Measurements from ENCODE around the gene TPGS1.

TPGS1 gene

DNA sequence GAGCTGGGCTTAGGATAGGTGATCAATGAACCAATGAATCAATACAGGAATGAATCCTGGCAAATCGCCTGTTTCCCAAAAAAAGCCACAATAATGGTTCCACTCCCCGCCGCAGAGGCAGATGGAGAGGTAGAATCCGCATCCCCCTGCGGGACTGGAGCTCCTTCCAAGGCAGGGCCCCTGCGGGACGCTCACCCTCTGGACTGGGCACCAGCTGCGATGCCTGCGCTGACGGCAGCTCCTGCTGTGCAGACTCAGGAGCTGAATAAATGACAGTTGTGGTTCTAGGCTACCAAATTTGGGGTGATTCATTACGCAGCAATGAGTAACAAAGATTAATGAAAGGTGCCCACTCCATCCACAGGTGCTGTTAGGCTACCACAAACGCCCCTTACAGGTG is 15.4 kb downstream of the TPGS1 start:
- DNase-seq: no peak

DNA sequence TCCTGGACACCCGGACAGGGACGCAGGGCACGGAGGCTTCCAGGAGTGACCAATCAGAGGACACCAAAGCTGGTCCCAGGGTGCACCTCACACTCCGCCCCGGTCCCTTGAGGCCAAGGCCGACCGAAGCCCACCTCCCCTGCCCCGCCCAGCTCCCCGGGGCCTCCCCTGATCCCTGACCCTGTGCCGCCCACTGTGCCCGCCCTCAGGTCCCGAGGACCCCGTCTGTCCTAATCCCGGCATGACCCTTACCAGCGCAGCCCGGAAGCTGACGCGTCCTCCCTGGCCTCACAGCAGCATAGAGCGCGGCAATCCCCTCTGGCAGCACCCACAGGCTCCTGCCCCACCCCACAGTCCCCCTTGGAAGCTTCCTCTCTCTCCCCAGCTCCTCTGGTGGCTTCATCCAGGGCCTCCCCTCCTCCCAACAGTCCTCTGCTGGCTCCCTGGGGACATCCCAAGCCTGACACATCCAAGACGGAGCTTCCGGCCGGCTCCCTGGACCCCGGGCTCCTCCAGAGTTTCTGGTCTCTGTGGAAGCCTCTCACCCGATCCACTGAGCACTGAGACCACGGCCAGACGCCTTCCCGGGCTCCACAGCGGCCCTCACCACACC is 16.9 kb downstream of the TPGS1 start:
- no peak for DNase-seq

DNA sequence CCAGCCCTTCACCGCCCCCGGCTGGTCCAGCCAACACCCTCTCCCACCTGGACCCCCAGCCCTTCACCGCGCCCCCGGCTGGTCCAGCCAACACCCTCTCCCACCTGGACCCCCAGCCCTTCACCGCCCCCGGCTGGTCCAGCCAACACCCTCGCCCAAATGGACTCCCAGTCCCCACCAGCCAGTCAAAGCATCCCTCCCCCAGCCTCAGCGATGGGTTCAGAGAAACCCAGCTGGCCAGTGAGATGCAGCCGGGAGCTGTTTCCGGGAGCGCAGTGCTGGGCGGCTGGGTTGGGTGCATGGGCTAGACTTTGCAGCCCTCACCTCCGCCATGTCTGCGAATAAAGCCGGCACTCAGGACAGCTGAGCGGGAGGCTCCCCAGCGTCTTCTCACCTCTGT is 17.7 kb downstream of the TPGS1 start:
- DNase-seq: no peak

DNA sequence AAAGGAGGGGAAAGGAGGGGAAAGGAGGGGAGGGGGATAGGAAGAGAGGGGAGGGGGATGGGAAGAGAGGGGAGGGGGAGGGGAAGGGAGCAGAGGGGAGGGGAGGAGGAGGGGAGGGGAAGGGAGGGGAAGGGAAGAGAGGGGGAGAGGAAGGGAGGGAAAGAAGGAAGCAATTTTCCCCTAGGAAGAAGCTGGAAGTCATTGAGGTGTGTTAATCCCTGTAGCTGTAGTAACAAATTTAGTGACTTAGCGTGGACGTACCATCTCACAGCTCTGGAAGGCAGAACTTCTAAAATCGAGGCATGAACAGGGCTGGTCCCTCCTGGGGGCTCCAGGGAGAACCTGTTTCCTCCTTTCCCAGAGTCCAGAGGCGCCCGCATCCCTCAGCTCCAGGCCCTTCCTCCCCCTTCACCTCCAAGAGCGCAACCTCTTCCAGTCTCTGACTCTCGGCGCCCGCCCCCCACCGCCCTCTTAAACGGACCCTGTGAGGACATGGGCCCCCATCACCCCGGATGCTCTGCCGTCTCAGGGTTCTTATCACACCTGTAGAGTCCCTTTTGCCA is 18.6 kb downstream of the TPGS1 start:
- no peak for DNase-seq

DNA sequence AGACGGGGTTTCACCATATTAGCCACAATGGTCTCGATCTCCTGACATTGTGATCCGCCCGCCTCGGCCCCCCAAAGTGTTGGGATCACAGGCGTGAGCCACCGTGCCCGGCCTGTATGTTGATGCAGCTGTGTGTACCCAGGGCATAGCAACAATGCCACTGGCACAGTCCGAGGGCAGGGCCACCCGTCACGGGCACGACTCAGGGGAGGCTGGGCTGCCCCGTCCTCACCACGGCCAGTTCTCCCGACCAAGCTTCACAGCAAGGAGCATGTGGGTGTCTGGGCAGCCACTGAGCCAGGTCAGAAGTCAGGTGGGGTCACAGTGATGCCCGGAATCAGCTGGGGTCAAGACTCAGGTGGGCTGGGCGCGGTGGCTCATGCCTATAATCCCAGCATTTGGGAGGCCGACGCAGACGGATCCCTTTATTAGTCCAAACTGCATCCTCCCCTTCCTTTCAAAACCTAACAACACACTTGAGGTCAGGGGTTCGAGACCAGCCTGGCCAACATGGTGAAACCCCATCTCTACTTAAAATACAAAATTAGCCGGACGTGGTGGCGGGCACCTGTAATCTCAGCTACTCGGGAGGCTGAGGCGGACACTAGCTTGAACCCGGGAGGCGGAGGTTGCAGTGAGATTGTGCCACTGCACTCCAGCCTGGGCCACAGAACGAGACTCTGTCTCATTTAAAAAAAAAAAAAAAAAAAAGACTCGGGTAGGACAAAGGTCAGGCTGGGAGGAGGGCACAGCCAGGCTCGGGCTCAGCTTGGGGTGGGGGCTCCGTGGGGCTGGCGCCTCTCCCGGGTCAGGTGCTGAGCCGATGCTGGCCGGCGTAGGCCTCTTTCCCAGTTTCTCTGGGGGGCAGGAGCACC is 23.1 kb downstream of the TPGS1 start:
- DNase-seq: no peak

DNA sequence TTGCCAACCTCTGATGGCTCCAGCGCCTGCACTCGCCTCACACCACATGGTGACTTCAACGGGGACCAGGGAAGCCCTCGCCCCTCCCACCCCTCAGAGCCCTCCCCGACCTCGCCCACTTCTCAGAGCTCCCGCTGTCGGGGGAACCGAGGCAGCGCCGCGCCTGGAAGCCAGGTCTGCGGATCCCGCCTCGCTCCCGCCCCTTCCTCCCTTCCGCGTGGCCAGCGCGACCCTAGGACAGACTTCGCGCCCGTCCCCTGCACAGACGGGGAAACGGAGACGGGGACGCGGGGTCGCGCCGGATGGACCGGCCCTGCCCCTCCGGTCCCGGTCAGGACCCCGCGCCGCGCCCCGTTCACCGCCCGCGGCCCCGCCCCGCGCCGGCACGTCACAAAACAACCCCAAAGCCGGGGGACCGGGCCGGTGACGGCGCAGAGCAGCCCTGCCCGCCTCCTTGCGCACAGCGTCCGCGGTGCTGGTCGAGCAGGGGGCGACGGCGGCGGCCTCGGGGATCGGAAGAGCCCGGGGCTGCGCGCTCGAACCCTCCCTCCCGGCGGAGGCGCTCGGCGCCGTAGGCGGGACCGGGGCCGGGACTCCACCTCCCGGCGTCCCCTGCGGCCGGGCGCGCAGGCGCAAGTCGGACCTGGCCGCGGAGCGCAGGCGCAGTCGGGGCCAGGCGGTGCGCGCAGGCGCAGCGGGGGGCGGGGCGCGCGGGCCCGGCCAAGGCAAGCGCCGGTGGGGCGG is 23.9 kb downstream of the TPGS1 start:
- peak; percentile 48 to 84 for DNase-seq

DNA sequence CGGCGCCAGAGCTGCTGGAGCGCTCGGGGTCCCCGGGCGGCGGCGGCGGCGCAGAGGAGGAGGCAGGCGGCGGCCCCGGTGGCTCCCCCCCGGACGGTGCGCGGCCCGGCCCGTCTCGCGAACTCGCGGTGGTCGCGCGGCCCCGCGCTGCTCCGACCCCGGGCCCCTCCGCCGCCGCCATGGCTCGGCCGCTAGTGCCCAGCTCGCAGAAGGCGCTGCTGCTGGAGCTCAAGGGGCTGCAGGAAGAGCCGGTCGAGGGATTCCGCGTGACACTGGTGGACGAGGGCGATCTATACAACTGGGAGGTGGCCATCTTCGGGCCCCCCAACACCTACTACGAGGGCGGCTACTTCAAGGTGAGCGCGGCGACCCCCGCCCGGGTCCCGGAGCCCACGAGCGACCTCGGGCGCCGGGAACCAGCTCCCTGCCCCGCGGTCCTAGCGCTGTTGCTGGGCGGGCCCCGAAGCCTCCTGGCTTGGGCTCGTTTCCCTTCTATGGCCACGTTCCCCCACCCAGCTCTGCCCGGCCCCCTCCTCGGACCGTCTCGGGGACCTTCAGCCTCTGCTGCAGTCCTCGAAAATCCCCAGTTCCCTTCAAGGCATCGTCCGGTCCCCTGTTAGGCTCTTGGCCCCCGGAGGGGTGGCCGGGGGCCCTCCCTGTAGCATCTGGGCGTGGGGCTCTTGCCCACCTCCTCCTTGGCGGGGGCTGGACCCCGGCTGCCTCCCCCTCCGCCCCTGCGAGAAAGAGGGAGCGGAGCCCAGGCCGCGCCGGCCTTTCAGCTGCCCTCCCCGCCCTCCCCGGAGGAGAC is 24.7 kb downstream of the TPGS1 start, which contains the start of gene CDC34:
CDC34 (plus strand) TSS at position 8 of the 808 bp plus-strand sequence; CDS start at position 180, 172 bp downstream.
- DNase-seq: peak in 1 of 2 donors; percentile 44

DNA sequence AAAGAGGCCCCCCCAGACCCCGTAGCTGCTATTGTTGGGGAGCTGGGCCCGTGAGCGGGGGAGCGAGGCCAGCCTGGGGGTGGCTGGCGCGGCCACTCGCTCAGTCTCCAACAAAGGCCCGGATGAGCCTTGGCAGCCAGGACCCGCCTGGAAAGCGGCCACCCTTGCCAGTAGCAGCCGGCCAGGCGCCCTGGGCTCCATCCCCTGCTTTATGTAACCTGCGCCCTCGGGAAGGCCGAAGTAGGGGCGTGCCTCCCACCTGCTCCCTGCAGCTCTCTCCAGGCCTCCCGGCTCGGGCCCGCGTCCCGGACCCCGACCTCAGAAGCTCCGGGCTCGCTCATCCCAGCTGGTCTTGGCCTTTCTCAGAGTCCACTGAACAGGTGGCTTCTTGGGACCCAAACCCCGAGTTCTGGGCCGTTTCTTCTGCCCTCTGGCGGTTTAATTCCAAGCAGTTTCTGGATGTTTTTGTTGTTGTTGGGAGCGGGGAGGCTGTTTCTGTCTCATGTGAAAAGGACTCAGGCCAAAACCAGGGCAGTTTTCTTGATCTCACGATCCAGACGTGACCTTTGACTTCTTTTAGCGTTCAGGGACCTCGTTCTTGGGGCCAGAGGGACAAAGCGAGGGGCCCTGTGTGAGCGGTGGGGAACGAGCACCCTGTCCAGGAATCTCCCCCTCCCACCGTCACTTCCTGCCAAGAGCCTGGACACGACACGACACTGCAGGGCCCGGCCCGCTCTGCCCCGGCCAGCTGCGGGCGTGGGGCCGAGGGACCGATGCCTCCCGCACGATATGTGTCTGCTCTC is 25.5 kb downstream of the TPGS1 start:
- peak; percentile 9 to 30 for DNase-seq

DNA sequence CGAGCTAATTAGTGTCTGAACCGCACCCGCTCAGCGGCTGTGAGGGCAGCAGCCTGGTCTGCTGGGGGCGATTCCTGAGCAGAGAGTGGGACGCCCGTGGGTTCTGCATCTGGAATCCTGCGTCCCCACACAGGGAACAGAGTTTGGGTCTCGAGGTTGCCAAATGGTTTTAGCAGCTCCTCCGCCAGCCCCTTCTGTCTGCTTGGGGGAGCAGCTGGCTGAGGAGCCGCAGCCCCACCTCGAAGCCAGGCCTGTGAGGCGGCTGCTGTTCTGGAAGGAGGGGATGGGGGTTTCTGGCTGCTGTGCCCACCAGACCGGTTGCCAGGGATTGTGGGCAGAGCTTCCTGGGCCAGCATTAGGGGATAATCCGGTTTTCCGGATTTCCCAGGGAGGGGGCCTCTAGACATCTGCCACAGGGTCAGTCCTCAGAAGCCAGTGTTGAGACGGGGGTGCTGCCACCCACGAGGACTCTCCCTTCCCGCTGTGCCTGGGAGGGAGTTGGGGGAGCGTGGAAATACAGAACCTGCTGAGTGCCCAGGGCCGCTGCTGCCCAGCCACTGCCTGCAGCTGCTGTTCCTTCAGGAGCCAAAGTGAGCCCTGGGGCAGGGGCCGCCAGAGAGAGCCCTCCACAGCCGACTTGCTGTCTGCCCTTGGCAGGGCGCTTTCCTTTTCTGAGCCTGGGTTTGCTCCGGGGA is 26.2 kb downstream of the TPGS1 start:
- DNase-seq: no peak

DNA sequence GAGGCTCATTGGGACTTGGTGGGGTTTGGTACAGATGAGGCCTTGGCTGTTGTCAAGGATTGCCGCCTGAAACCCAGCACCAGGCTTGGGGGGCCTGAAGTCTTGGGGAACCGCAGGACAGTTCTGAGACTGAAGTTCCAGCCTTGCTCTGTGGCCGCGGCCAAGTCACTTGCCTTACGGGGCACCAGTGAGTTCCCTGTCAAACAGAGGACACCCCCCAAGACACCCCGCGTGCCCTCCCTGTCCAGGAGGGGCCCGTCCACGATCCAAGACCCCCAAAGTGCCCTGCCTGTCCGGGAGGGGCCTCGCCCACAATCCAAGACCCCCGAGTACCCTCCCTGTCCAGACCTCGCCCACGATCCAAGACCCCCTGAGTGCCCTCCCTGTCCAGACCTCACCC is 26.8 kb downstream of the TPGS1 start:
- no peak for DNase-seq

DNA sequence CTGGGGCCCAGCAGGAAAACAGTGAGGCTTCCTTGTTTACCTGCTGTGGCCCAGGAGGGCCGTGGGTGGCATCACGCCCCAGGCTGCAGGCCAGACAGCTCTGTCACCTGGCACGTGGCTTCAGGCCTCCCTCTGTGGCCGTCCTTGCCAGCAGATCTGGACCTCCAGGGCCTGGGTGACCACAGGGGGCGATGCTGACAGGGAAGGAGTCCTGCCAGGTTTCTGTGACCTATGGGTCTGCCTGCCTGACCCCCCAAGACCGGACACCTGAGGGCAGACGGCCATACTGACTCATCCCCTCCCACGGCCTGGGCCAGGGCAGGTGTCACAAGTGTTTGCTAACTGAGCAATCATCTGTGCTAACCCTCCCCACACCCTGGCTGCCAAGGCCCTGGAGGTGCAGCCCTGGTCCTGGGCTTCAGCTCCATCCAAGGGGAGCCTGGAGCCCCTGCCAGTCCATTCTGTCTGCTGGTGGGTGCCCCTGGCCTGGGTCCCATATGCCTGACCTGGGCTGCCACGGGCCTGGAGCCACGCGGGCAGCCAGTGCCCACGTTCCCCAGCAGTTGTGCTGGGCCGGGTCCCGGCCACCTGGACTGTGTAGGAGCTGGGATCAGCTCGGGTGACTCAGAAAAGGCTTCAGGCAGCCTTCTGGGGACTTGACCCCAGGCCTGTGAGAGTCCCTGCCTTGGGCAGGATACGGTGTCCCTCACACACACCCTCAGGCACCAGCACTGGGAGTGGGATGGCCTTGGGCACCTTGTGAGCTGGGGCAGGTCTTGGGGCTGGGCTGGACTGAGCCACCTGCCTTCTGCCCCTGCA is 27.9 kb downstream of the TPGS1 start:
- no peak for DNase-seq

DNA sequence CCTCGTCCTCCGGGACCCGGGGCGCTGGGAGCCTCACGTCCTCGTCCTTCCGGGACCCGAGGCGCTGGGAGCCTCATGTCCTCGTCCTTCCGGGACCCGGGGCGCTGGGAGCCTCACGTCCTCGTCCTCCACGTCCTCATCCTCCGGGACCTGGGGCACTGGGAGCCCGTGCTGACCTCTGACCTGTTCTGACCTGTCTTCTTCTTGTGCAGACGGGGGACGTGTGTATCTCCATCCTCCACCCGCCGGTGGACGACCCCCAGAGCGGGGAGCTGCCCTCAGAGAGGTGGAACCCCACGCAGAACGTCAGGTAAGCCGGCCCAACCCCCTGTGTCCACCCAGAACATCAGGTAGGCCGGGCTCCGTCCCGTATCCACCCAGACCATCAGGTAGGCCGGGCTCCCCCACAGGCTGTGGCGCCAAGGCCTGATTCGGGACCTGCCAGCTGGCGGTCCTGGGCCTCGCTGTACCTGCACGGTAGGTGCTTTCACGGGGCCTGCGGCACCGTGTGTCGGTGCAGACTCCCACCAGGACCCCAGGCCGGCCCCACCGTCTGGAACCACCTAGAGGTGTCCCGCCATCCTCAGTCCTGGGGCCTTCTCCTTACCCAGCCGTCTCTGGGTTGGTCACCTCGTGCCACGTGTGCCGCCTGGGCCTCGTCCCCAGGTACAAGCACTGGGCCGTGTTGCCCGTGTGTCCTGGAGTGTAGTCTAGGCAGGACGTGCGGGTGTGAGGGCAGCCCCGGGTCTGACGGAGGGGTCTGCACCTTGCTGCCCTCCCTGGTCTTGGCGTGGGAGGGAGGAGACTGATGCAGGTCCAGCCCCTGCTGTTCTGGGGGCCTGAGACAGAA is 29.0 kb downstream of the TPGS1 start:
- no peak for DNase-seq

DNA sequence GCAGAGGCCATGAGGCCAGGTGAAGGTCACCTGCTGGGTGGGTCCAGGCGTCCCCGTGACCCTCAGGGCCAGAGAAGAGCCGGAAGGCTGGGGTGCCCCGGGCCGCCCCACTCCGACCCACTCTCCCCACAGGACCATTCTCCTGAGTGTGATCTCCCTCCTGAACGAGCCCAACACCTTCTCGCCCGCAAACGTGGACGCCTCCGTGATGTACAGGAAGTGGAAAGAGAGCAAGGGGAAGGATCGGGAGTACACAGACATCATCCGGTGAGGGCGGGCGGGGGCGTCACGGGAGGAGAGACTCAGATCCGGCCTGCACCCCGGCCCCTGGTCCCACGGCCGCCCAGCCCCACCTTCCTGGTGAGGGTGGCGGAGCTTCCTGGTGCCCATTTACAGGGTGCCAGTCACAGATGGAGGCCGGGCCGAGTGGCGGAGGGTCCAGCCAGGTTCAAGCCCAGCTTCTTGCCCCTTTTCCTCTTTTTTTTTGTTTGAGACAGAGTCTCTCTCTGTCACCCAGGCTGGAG is 29.6 kb downstream of the TPGS1 start:
- DNase-seq: no peak

DNA sequence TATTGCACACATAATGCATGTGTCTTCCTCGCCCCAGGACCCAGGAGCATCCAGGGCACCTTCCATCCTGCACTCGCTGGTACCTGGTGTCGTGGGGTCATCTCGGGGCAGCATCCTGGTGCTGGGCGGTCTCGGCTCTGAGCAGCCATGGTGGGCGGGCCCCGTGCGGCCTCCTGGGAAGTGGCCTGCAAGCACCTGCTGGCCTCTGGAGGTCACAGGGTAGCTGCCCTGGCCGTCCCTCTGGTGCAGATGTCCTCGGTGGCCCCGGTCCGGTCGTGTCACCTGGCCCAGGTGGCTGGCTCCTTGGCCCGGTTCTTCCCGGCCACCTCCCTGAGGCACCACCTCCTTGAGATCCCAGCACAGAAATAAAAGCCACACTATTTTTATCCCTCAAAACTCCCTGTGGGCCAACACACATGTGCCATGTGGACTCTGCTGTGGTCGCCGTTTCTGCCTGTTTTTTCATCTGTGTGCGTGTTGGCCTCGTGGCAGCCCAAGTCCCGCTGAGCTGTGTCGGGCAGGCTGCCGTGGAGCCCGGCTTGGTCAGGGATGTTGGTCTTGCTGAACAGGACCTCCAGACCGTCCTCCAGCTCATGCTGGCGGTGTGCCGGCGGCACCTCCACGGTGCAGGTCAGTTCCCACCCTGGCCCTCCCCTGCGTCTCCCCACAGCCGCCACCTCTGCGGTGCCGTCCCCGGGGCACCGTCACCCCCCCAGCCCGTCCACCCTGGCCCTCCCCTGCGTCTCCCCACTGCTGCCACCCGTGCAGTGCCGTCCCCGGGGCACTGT is 31.5 kb downstream of the TPGS1 start:
- DNase-seq: no peak

DNA sequence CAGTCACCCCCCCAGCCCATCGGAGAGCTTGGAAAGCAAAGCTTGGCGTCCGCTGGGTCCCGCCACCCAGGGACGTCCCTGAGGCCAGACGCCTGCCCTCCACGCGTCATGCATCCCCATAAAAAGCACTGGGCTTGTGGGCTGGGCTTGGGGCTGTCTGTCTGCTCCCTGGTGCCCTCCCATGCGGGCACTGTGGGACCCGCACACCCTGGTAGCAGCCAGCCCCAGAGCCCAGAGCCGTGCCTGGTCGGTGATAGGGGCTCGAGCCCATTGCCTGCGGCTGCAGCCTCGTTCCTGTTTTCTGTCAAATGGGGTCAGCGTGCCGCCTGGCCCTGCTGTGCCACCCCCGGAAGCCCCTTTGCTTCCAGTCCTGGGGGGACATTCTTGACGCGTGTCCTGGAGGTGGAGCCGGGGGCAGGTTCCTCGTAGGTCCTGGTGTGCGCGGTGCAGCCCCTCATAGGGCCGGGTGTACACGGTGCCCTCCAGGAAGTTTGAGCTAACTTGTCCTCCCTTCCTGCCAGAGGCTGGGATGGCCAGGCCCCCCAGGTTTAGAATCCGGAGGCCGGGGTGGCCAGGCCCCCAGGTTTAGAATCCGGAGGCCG is 32.2 kb downstream of the TPGS1 start:
- DNase-seq: no peak

DNA sequence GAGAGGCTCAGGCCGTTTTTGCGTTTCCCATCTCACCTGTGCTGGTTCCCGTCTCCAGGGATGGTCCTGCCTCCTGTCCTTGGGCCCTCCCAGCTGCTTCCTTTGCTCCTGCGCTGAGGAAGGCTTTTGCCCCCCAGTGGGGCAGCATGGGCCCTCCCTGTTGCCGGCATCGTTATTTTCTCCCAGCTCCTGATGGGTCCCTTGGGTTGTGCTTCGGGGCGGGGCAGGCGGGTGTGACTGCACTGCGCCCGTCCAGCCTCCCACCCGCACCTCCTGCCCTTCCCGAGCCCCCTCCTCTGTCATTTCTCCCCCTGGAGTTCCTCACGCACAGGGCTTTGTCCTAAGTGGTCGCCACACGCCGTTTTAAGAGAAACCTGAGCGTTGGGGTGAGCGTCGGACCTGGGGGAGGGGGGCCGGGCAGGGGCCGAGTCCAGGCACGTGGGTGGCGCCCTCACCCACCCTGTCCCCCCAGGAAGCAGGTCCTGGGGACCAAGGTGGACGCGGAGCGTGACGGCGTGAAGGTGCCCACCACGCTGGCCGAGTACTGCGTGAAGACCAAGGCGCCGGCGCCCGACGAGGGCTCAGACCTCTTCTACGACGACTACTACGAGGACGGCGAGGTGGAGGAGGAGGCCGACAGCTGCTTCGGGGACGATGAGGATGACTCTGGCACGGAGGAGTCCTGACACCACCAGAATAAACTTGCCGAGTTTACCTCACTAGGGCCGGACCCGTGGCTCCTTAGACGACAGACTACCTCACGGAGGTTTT is 33.8 kb downstream of the TPGS1 start:
- DNase-seq: no peak

DNA sequence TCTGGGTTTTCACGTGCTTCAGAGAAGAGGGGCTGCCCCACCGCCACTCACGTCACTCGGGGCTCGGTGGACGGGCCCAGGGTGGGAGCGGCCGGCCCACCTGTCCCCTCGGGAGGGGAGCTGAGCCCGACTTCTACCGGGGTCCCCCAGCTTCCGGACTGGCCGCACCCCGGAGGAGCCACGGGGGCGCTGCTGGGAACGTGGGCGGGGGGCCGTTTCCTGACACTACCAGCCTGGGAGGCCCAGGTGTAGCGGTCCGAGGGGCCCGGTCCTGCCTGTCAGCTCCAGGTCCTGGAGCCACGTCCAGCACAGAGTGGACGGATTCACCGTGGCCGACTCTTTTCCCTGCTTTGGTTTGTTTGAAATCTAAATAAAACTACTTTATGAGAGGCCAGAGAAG is 34.4 kb downstream of the TPGS1 start:
- DNase-seq: no peak
